GM18858 (cell line): Measurements from ENCODE around the gene KCTD17.
"Not testable (repeated sequence)": the region's sequence is repeated elsewhere in the genome, so short reads cannot be mapped to it uniquely, and the experiment has no call there.

ENCODE experiments used
- ATAC-seq: cut with Tn5 transposase; IDR thresholded peaks from one replicate; pipeline ENCODE4 v1.9.1; 2021; ENCODE audit not compliant: unreplicated experiment

The KCTD17 gene

GRCh38 chr22:37060801-37061610 is 9.5 kb downstream of the KCTD17 start:
- ATAC-seq, result no peak

DNA sequence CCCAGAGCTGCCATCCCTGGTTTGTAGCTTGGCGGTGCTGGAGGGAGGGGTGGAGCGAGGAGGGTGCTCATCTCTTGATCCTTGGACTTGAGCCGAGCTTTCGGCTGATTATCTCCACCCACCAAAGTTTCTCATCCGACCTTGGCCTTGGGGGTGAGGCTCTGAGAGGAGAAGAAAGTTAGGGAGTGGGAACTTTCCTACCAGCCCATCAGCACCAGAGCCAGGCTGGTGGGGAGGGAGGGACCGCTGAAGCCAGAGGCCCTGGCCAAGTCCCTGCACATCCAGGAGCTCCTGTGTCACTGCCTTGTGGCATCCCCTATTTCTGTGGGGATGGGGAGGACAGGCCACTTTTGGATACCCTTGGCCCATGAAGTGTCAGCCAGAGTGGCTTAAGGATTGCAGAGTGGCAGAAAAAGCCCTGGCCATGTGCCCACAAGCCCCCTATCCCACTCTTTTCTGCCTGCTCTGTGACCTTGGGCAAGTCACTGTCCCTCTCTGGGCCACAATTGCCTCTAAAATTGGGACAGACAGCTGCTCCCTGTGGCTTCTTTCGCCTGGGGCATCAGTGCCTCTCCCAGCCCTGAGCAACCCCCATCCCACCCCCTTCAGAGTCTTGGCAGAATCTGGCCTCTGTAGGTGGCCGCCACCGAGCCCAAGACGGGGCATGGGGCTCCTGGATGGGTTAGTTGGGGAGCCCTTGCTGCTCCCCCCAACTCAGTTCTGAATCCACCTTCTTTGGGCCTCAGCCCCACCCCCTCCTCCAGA is 10.3 kb downstream of the KCTD17 start:
- ATAC-seq, result no peak

DNA sequence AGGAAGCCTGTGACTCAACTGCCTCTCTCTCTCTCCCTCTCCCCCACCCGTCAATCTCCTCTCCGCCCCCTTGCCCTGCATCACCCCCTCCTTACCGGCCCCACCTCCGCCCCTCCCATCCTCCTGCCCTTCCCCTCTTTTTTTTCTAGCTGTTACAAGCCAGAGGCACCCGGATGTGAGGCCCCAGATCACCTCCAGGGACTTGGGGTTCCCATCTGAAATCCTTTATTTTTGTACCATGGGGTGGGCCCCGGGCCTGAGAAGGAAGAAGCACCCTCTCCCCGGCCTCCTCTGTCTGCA is 10.8 kb downstream of the KCTD17 start:
- no peak for ATAC-seq

DNA sequence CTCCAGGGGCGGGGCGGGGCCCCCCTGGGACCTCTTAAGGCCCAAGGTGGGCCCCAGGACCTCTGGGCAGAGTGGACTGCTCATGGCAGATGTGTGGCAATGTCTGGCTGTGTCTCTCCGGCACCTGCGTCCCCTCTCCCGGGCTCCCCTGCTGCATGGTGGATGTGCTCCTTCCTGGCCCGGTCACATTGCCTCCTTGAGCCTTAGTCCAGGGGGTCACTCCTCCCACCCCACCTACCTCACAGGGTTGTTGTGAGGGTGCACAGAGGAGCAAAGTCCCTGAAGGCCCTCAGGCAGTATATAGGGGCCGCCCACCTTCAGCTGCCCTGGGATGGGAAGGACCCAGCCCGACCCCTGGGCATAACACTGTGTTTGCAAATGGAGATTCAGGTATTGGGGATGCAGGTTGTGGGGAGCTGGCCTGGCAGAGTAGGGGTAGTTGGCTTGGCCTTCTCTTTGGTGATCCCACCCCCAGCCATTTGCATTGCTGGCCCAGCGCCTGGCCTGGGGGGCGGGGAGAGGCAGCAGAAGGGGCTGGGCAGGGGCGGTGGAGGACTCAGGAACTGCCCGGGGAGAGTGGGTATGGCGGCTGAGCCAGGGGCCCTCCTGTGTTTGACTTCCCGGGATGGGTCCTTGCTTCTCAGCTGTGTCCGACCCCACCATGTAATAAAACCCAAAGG is 11.3 kb downstream of the KCTD17 start:
- no peak for ATAC-seq

- no peak for ATAC-seq
Measured at GRCh38 chr22:37063431-37064420, 12.2 kb downstream of the KCTD17 start.

DNA sequence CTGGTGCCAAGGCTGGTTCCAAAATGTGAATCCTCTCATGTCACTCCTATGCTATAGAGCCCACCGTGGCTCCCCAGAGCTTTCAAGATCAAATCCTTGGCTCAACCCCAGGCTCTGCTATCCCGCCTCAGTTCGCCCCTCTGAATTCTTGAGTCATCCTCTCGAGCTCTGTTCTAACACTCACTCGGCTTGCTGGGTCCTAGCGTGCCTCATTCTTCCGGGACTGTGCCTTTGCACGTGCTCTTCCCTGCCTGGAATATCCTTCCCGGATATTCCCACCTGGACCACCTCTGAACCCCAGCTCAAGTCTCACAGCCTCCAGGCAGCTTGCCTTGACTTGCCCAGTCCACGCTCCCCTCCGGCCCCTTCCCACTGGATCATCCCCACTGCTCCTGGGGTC is 13.0 kb downstream of the KCTD17 start:
- ATAC-seq, result no peak

DNA sequence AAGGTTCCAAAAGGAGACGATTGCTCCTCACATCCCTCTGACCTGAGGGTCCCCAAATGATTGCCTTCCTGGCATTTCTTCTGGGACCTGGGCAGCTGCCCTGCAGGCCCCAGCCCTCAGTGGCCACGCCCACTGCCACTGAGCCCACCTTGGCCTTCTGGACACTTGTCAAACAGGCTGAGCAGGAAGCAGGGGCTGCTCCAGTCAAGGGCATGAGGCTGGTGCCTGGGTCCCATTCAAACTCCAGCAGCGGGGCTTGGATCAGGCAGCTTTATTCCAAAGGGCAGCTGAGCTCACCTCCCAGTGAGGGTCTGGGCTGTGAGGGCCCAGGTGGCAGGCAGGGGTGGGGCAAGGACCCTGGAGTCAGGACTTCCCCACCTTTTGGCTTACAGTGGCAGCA is 13.6 kb downstream of the KCTD17 start:
- no peak for ATAC-seq

GRCh38 chr22:37065961-37066360 is 14.4 kb downstream of the KCTD17 start:
- ATAC-seq, result no peak

GRCh38 chr22:37067428-37067827 is 15.9 kb downstream of the KCTD17 start:
- ATAC-seq, result no peak

- no peak for ATAC-seq
Measured at GRCh38 chr22:37068859-37069258, 17.3 kb downstream of the KCTD17 start.

DNA sequence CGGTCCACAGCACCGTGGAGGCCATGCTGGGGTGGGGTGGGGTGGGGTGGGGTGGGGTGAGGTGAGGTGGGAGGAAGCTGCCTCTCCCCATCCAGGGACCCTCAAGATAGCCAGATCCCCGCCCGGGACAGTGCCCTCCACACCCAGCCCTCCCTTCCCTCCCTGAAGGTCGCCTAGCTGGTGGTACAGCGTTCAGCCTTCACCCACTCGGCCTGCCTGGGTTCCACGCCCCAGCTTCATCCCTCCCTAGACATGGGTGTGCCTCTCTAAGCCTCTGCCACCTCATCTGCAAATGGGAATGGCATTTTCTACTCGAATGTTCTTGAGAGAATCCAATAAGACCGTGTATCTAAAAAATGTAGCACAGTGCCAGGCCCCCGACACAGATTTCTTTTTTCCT is 17.8 kb downstream of the KCTD17 start:
- ATAC-seq, result no peak

GRCh38 chr22:37069719-37070118 is 18.2 kb downstream of the KCTD17 start:
- no peak for ATAC-seq

DNA sequence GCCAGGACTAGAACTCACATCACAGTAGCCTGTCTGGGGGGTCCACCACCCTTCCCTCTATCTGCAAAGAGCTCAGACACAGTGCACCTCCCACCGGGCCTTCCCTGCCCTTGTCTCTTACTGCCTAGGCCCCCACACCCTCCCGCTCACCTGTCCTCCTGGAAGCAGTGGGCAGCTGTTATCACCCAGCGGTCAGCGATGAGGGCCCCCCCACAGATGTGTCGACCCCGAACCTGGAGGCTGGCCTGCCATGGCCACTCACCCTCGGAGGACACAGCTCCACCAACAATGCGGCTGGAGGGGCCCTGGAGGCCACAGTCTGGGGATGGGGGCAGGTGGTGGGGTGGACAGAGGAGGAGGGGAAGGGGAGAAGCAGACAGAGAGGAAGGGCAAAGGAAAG is 18.8 kb downstream of the KCTD17 start:
- ATAC-seq, result no peak

DNA sequence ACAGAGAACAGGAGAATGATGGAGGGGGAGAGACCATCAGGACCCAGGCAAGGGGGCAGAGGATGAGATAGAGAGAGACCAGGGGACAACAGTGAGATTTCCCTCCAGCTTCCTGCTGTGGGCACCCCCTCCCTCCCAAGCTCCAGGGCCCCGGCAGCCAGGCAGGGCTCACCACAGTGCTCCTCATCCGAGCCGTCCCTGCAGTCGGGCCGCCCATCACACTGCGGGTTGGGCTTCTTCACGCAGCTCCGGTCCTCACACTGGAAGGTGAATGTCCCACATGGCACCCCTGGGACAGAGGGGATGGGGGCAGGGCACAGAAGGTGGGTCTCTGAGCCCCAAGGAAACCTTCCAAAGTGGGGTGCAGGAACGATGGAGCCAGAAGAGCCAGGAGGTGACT is 19.2 kb downstream of the KCTD17 start:
- no peak for ATAC-seq

DNA sequence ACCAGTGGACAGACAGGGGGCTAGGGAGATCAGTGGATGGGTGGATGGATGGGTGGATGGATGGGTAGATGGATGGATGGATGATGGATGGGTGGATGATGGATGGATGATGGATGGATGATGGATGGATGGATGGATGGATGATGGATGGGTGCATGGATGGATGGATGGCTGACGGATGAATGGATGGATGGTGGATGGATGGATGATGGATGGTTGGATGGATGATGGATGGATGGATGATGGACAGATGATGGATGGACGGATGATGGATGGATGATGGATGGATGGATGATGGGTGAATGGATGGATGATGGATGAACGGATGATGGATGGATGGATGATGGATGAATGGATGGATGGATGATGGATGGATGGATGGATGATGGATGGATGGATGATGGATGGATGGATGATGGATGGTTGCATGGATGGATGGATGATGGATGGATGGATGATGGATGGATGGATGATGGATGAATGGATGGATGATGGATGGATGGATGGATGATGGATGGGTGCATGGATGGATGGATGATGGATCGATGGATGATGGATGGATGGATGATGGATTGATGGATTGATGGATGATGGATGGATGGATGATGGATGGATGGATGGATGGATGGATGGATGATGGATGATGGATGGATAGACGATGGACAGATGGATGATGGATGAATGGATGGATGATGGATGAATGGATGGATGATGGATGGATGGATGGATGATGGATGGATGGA is 20.5 kb downstream of the KCTD17 start:
- not testable (repeated sequence) for ATAC-seq

DNA sequence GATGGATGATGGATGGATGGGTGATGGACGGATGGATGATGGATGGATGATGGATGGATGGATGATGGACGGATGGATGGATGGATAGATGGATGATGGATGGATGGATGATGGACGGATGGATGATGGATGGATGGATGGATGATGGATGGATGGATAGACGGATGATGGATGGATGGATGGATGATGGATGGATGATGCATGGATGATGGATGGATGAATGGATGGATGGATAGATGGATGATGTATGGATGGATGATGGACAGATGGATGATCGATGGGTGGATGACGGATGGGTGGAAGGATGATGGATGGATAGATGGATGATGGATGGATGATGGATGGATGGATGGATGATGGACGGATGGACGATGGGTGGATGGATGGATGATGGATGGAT is 21.1 kb downstream of the KCTD17 start:
- no peak for ATAC-seq

GRCh38 chr22:37074537-37074936 is 23.0 kb downstream of the KCTD17 start:
- no peak for ATAC-seq

DNA sequence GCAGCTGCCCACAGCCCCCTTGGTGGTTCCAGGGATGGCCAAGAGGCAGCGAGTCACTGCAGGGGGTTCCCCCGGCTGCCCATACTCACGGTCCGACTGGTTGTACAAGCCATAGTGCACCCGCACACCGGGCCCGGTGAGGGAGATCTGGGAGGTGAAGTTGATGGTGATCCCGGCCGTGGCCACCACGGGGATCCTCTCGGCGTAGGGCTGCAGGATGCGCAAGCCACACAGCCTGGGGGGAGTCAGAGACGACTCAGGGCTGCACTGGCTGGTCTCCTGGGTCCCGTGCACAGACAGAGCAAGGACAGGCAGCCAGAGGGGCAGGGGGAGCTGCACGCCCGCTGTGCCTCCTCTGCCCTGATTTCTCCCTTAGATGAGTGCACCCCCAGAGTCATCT is 23.5 kb downstream of the KCTD17 start:
- ATAC-seq, result no peak

DNA sequence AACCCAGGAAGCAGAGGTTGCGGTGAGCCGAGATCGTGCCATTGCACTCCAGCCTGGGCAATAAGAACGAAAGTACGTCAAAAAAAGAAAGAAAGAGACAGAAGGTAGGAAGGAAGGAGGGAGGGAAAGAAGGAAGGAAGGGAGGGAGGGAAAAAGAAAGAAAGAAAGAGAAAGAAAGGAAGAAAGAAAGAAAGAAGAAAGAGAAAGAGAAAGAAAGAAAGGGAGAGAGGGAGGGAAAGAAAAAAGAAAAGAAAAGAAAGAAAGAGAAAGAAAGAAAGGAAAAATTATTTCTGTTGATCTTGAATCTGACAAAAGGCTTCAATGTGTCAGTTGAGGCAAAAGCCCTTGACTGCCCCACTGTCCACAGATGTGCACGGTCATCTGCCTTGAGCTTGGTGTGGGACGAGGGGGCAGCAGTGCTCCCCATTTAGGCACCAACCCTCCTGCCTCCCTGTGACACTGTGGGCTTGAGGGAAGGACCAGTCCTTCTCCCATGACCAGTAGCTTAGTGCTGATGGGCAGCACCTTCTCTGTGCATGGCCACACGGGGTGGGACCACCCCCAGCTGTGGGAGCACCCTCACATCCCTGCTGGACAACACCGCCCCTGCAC is 24.4 kb downstream of the KCTD17 start:
- ATAC-seq, result no peak
